GM23248 (cell line): Measurements from ENCODE around the gene TXNL4B. TPM values are rescaled to one million over a fixed set of nuclear protein-coding genes. Genes with fewer than 3 reads are reported as not detected.
"Not testable (repeated sequence)": the region's sequence is repeated elsewhere in the genome, so short reads cannot be mapped to it uniquely, and the experiment has no call there.

Experiments
- DNase-seq: peaks from one replicate; pipeline ENCODE4 v3.0.0-alpha.2; 2015
- H2AFZ ChIP-seq: fragments of 200-600 bp; sonication (generic); 2 replicates; pipeline ENCODE4 v1.6.1; 2016; ENCODE audit warnings: antibody characterized with exemption
- H3F3A ChIP-seq: fragments of 200-600 bp; sonication (generic); 2 replicates; pipeline ENCODE4 v1.6.1; 2016; ENCODE audit warnings: mild to moderate bottlenecking, antibody characterized with exemption, mixed run types; ENCODE audit not compliant: insufficient read depth
- H3K27ac ChIP-seq: fragments of 200-600 bp; sonication (generic); 2 replicates; pipeline ENCODE4 v1.5.1; 2016; ENCODE audit warnings: mild to moderate bottlenecking
- H3K27me3 ChIP-seq: fragments of 200-600 bp; sonication (generic); replicated peaks from 2 replicates; pipeline ENCODE4 v1.6.1; 2016; ENCODE audit warnings: mild to moderate bottlenecking; ENCODE audit not compliant: insufficient read depth
- H3K36me3 ChIP-seq: fragments of 200-600 bp; sonication (generic); 2 replicates; pipeline ENCODE4 v1.6.1; 2016; ENCODE audit warnings: low read depth, mild to moderate bottlenecking
- H3K4me1 ChIP-seq: fragments of 200-600 bp; sonication (generic); 2 replicates; pipeline ENCODE4 v1.6.1; 2016; ENCODE audit warnings: mild to moderate bottlenecking; ENCODE audit not compliant: insufficient read depth
- H3K4me2 ChIP-seq: fragments of 200-600 bp; sonication (generic); one replicate; pipeline ENCODE4 v1.6.1; 2016; ENCODE audit warnings: mild to moderate bottlenecking; ENCODE audit not compliant: unreplicated experiment
- H3K4me3 ChIP-seq: fragments of 200-600 bp; sonication (generic); 2 replicates; pipeline ENCODE4 v1.5.1; 2016; ENCODE audit warnings: mild to moderate bottlenecking
- H3K79me2 ChIP-seq: fragments of 200-600 bp; sonication (generic); 2 replicates; pipeline ENCODE4 v1.6.1; 2016; ENCODE audit warnings: mild to moderate bottlenecking; ENCODE audit not compliant: insufficient read depth
- H3K9ac ChIP-seq: fragments of 200-600 bp; sonication (generic); 2 replicates; pipeline ENCODE4 v1.6.1; 2016; ENCODE audit warnings: mild to moderate bottlenecking
- H3K9me2 ChIP-seq: fragments of 200-600 bp; sonication (generic); 2 replicates; pipeline ENCODE4 v1.6.1; 2016; ENCODE audit warnings: mixed run types, mild to moderate bottlenecking, moderate library complexity; ENCODE audit not compliant: insufficient read depth
- H3K9me3 ChIP-seq: fragments of 200-600 bp; sonication (generic); one replicate; pipeline ENCODE4 v1.6.1; 2017; ENCODE audit warnings: low read depth
- H4K20me1 ChIP-seq: fragments of 200-600 bp; sonication (generic); 2 replicates; pipeline ENCODE4 v1.6.0; 2016; ENCODE audit not compliant: insufficient read depth
- EZH2 ChIP-seq: fragments of 200-600 bp; sonication (generic); IDR thresholded peaks from 2 replicates; pipeline ENCODE4 v1.6.1; 2018; ENCODE audit warnings: antibody characterized with exemption, mild to moderate bottlenecking; ENCODE audit not compliant: insufficient read depth, poor library complexity, severe bottlenecking
- EZH2phosphoT487 ChIP-seq: fragments of 200-600 bp; sonication (generic); IDR thresholded peaks from 2 replicates; pipeline ENCODE4 v1.6.1; 2018; ENCODE audit warnings: antibody characterized with exemption, moderate library complexity, mild to moderate bottlenecking, low read depth; ENCODE audit not compliant: insufficient read depth
- WGBS, 2 experiments: methylation state at CpG; one replicate each; pipeline ENCODE4 v1.1.6; 2015 to 2017; ENCODE audit warnings: low lambda C conversion rate in 2 of 2, low coverage in 1 of 2; ENCODE audit errors: missing lambda C conversion rate in 2 of 2; 5-methylcytosine and 5-hydroxymethylcytosine counted together
- in situ Hi-C: fragments of 300-500 bp; cut with MboI; formaldehyde crosslinking; loops from 2 replicates; pipeline ENCODE4 v1.15.0; 2020
- polyA plus RNA-seq: library from polyadenylated mRNA; unstranded; fragments of >200 nt; fragmentation: Nextera tagmentation; extraction: Ambion mirVana; gene quantifications from 2 replicates; pipeline ENCODE4 v1.2.1, GENCODE V29; 2016
- total RNA-seq: library from RNA; depleted of rRNA; stranded (reverse); fragments of >200 nt; shearing (Covaris generic); gene quantifications from 2 replicates; pipeline ENCODE4 v1.2.3, GENCODE V29; 2014

Gene TXNL4B
- total and polyA plus RNA-seq, 2 experiments from 2014 or later, result 6.6 to 9.1 TPM

DNA sequence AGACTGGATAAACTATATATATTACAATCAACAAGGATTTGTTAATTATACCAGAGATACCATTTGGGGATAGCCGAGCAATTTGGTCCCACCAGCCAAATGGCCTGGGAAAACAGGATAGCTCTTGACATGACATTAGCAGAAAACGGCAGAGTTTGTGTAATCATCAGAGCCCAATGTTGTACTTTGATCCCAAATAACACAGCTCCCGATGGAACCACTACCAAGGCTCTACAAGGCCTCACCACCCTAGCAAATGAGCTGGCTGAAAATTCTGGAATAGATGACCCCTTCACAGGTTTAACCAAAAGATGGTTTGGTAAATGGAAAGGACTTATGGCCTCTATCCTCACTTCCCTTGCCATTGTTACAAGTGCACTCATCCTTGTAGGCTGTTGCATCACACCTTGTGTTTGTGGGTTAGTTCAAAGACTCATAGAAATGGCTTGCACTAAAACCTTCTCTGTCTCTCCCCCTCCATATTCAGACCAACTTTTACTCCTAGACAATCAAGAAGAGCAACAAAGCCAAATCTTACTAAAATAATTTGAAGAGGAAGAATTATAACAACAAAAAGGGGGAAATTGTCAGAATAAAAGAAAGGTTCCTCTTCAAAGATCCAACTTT is 9.5 kb downstream of the TXNL4B start:
- no peak overlapping the region for H3K9ac ChIP-seq
- H3K4me3 ChIP-seq, result no peak overlapping the region
- no peaks in the 10 kb centered on the region for H3K4me1 ChIP-seq
- H3K9me2 ChIP-seq, result no peaks in the 10 kb centered on the region
- H3K27me3 ChIP-seq, result no peaks in the 10 kb centered on the region
- no peaks in the 10 kb centered on the region for H3K9me3 ChIP-seq
- H3K79me2 ChIP-seq, result no peaks in the 10 kb centered on the region
- in situ Hi-C loops, result no loop called here
- no peak for DNase-seq
- TF ChIP-seq EZH2 (no peak), EZH2phosphoT487 (no peak)
- peaks cover 27% of the 10 kb centered on the region for H3K36me3 ChIP-seq
- no peak overlapping the region for H2AFZ ChIP-seq
- no peaks in the 10 kb centered on the region for H4K20me1 ChIP-seq
- no peak overlapping the region for H3K27ac ChIP-seq
- H3K4me2 ChIP-seq, result no peak overlapping the region
- WGBS, 2 experiments, result 68% methylated on average over 3 of the region's 3 CpGs
- no peaks in the 10 kb centered on the region; the same call in 1 of the 2 replicates for H3F3A ChIP-seq

DNA sequence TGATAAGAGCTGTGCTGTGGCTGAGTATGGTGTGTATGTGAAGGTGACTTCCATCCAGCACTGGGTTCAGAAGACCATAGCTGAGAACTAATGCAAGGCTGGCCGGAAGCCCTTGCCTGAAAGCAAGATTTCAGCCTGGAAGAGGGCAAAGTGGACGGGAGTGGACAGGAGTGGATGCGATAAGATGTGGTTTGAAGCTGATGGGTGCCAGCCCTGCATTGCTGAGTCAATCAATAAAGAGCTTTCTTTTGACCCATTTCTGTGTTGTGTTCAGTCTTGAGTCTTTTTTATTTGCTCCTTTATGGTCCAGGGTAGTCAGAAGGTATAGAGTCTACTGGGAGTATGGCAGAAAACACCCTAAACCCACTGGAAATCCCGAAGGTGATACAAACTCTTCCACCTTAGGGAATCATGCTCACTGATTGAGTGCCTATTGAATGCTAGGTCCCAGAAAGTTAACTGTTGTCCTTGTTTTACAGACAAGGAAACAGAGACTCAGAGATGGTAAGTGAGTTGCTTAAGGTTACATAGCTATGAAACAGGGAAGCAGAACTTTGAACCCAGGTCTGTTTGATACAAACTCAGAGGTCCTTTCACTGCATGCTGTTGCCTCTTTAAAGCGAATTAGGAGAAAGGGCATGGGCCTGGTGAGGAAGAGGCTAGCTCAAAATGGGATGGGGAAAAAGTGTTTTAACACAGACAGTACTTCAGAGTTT is 16.3 kb downstream of the TXNL4B start:
- H3F3A ChIP-seq, H3K36me3 ChIP-seq, H3K9me3 ChIP-seq, H3K27ac ChIP-seq, H3K4me3 ChIP-seq, H3K79me2 ChIP-seq, H3K9ac ChIP-seq, H3K4me1 ChIP-seq, H3K4me2 ChIP-seq, H3K27me3 ChIP-seq, DNase-seq, H3K9me2 ChIP-seq, H2AFZ ChIP-seq, H4K20me1 ChIP-seq, in situ Hi-C loops: not testable (repeated sequence)
- WGBS, 2 experiments, result 98 to 100% methylated on average over 2 to 4 of the region's 5 CpGs

DNA sequence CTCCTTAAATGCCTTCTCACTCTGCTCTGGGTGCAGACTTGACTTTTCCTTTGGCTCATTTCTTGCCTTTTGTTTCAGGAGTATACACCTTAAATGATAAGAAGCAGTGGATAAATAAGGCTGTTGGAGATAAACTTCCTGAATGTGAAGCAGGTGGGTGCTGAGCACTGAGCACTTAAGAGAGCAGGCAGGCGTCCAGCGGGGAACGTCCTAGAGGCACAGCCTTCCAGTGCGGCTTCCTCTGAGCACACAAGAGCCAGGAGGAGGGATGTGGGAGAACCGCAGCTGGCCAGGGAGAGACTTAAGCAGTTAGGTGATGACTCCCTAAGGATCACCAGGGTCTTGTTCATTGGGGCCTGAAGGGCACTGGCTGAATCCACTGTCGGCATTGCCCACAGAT is 18.4 kb downstream of the TXNL4B start:
- 78 to 81% methylated on average over 2 to 3 of the region's 6 CpGs for WGBS, 2 experiments
- H3F3A ChIP-seq, H4K20me1 ChIP-seq, H3K9me3 ChIP-seq, in situ Hi-C loops, H3K79me2 ChIP-seq, H2AFZ ChIP-seq, H3K4me1 ChIP-seq, H3K4me3 ChIP-seq, H3K4me2 ChIP-seq, H3K27ac ChIP-seq, DNase-seq, H3K9ac ChIP-seq, H3K36me3 ChIP-seq, H3K27me3 ChIP-seq, H3K9me2 ChIP-seq: not testable (repeated sequence)

DNA sequence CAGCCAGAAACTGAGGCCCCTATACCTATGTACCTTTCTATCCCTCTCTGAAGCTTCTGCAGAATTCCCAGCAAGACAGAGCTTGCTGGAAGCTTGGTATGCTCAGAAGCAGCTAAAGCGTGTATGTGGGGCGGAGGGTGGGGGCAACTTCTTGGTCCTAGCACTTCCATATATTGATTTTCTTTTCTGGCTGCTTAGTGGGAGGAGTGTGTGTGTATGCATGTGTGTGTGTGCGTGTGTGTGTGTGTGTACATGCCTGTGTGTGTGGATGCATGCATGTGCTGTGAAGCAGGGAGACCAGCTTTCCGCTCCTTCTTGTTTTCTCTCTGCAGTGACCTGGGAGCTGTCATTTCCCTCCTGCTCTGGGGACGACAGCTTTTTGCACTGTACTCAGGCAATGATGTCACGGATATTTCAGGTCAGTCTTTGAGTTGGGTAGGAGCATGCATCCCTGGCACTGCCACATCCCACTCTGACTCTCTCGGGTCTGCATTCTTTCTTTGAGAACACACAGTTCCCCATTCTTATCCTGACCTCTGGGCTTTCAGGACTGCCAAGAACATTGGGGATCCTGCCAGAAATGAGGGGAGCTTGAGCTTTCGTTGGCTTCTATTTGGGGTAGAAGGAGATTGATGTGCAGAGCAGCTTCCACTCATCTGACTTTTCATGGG is 19.7 kb downstream of the TXNL4B start:
- WGBS, 2 experiments, result 76 to 79% methylated on average over 8 of the region's 8 CpGs
- no peaks in the 10 kb centered on the region for H3K27me3 ChIP-seq
- TF ChIP-seq EZH2phosphoT487 (no peak), EZH2 (no peak)
- H3K27ac ChIP-seq, result no peak overlapping the region
- H3K9me2 ChIP-seq, result no peaks in the 10 kb centered on the region
- H3K9ac ChIP-seq, result no peak overlapping the region
- no peak overlapping the region for H3K4me3 ChIP-seq
- no peak overlapping the region for H2AFZ ChIP-seq
- DNase-seq, result no peak
- no peaks in the 10 kb centered on the region for H3K79me2 ChIP-seq
- H3K4me1 ChIP-seq, result no peaks in the 10 kb centered on the region
- no peak overlapping the region for H3K4me2 ChIP-seq
- no peaks in the 10 kb centered on the region for H3K36me3 ChIP-seq
- H4K20me1 ChIP-seq, result no peaks in the 10 kb centered on the region
- in situ Hi-C loops, result no loop called here
- no peaks in the 10 kb centered on the region for H3F3A ChIP-seq
- H3K9me3 ChIP-seq, result no peaks in the 10 kb centered on the region
